PC-3 (cell line): Measurements from ENCODE around the gene NAGPA.

ENCODE experiments used
- EZH2 ChIP-seq: fragments of 300-600 bp; sonication (generic); IDR thresholded peaks from one replicate; pipeline ENCODE4 v1.6.1; 2017; ENCODE audit warnings: antibody characterized with exemption, mild to moderate bottlenecking, low read length; ENCODE audit not compliant: unreplicated experiment
- EZH2phosphoT487 ChIP-seq: fragments of 300-600 bp; sonication (generic); IDR thresholded peaks from 2 replicates; pipeline ENCODE4 v1.6.1; 2018; ENCODE audit warnings: mild to moderate bottlenecking, antibody characterized with exemption, low read length, borderline replicate concordance
- TF ChIP-seq, protein P1 (sequence below): fragments of 300-600 bp; sonication (generic); conservative IDR thresholded peaks from 2 replicates; pipeline ENCODE4 v1.5.1; 2017; ENCODE audit warnings: antibody characterized with exemption, low read depth, mild to moderate bottlenecking, low read length

DNA sequence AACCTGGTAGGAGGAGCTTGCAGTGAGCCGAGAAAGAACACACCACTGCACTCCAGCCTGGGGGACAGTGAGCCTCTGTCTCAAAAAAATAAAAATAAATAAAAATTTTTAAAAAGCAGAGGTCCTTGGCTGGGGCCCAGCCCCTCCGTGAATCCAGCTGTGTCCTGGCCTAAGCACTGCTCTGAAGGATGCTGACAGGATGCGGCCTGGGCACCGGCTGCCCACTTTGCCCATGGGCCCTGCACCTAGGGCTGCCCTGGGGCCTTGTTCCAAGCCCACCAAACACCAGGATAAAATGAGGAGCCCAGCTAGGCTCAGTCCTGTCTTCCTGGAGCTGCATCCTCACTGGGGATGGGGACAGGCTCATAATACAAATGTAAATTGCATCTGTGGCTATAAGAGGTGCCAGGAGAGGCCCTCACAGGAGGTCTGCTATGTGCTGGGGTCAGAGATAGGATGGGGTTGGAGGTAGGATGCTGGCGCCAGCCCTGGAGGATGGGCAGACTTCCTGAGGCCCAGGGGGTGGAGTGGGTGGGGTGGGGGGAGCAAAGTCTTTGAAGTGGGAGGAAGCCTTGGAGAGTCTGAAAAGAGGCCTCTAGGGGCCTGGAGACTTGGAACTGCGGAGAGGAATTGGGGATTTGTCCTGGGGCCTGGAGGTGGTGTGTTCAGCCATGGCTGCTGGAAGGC is 25.8 kb upstream of the NAGPA start:
- TF ChIP-seq, protein P1, sequence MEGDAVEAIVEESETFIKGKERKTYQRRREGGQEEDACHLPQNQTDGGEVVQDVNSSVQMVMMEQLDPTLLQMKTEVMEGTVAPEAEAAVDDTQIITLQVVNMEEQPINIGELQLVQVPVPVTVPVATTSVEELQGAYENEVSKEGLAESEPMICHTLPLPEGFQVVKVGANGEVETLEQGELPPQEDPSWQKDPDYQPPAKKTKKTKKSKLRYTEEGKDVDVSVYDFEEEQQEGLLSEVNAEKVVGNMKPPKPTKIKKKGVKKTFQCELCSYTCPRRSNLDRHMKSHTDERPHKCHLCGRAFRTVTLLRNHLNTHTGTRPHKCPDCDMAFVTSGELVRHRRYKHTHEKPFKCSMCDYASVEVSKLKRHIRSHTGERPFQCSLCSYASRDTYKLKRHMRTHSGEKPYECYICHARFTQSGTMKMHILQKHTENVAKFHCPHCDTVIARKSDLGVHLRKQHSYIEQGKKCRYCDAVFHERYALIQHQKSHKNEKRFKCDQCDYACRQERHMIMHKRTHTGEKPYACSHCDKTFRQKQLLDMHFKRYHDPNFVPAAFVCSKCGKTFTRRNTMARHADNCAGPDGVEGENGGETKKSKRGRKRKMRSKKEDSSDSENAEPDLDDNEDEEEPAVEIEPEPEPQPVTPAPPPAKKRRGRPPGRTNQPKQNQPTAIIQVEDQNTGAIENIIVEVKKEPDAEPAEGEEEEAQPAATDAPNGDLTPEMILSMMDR: no peak
- TF ChIP-seq EZH2 (no peak), EZH2phosphoT487 (no peak)
